Cardiac fibroblast (primary cell): ENCODE data around the gene SAG.
"Not testable (repeated sequence)": the region's sequence is repeated elsewhere in the genome, so short reads cannot be mapped to it uniquely, and the experiment has no call there.

ENCODE experiments used
- DNase-seq, 2 donors: peaks; one replicate each; pipeline versions ENCODE4 v3.0.0 to v3.0.0-alpha.2; 2010; ENCODE audit warnings: low read depth in 2 of 2
- H3K4me3 ChIP-seq, 2 donors: replicated peaks in 1 of 2; 1 replicate in 1 of 2; 2 replicates in 1 of 2; pipeline ENCODE4 v1.5.1; 2011; ENCODE audit warnings: low read depth in 2 of 2, low read length in 2 of 2, mild to moderate bottlenecking in 2 of 2, moderate library complexity in 1 of 2
- TF ChIP-seq, protein P1 (sequence below): IDR thresholded peaks from one replicate; pipeline ENCODE4 v1.5.1; 2011; ENCODE audit warnings: low read depth, mild to moderate bottlenecking, low read length, inconsistent platforms

SAG gene

DNA sequence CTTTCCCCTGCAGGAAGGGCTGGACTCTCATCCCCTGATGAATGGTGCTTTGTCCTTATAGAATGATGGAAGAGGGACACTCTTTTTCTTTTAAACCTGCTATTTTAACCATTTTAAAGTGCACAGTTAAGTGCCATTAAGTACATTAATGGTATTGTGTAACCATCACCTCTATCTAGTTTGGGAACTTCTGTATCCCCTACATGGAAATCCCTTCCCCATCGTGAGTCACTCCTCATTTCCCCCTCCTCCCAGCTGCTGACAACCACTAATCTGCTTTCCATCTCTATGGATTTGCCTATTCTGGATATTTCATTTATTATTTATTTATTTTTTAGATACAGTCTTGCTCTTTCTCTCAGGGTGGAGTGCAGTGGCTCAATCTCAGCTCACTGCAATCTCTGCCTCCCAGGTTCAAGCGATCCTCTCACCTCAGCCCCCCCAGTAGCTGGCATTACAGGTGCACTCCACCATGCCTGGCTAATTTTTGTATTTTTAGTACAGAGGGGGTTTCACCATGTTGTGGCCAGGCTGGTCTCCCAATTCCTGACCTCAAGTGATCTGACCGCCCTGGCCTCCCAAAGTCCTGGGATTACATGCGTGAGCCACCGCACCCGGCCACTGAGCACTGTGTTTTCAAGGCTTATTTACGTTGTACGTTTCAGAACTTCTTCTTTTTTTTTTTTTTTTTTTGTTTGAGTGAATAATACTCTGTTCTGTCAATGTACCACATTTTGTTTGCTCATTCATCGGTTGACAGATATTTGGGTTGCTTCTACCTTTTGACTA lies 62.5 kb downstream of the SAG start:
- no peak overlapping the region for H3K4me3 ChIP-seq
- TF ChIP-seq, protein P1, sequence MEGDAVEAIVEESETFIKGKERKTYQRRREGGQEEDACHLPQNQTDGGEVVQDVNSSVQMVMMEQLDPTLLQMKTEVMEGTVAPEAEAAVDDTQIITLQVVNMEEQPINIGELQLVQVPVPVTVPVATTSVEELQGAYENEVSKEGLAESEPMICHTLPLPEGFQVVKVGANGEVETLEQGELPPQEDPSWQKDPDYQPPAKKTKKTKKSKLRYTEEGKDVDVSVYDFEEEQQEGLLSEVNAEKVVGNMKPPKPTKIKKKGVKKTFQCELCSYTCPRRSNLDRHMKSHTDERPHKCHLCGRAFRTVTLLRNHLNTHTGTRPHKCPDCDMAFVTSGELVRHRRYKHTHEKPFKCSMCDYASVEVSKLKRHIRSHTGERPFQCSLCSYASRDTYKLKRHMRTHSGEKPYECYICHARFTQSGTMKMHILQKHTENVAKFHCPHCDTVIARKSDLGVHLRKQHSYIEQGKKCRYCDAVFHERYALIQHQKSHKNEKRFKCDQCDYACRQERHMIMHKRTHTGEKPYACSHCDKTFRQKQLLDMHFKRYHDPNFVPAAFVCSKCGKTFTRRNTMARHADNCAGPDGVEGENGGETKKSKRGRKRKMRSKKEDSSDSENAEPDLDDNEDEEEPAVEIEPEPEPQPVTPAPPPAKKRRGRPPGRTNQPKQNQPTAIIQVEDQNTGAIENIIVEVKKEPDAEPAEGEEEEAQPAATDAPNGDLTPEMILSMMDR: no peak
- DNase-seq: no peak

GRCh38 chr2:233371641-233372040 lies 64.0 kb downstream of the SAG start:
- TF ChIP-seq, protein P1: no peak
- no peak for DNase-seq

GRCh38 chr2:233372855-233373254 lies 65.2 kb downstream of the SAG start:
- no peak for DNase-seq
- H3K4me3 ChIP-seq: no peak overlapping the region
- TF ChIP-seq, protein P1: no peak

More at GRCh38 chr2:233371641-233372040, 64.0 kb downstream of the SAG start:
- H3K4me3 ChIP-seq: no peak overlapping the region

- DNase-seq: no peak
- TF ChIP-seq, protein P1: no peak
- no peak overlapping the region for H3K4me3 ChIP-seq
Observed at GRCh38 chr2:233373316-233373715, 65.7 kb downstream of the SAG start.

GRCh38 chr2:233374776-233375175 lies 67.2 kb downstream of the SAG start:
- not testable (repeated sequence) for DNase-seq, H3K4me3 ChIP-seq

DNA sequence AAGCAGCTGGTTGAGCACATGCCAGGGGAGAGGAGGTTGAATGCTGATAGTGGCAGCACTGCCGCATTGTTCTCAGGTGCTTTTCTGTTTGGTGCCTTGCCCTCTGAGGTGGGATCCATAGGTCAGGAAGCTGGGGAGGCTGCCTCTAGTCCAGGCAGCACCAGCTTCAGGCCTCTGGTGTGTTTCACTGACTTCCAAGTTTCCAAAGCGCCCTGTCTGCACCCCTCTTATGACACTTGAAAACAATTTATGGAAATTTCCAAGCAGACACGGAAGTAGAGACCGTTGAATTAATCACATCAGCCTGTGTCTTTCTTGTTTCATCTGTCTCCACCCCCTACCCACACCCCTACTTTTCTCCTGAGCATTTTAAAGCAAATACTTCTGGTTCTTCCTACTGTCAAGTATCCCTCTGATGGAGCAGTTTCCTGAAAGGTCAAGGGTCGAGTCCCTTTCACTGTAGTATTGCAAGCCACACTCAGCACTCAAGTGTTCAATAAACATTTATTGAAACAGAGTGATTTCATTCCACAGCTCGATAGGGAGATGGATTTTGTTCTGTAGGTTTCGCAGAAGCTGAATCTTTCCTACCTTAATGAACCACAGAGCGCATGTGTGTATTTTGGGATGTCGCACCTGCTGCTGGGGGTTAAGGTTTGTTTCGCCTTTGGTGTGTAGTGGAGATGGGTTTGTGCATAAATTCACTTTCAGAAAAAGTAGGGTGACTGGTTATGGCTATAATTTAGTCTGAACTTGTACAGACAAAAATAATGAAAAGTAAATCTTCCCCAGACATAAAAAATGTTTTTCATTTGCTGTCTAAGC lies 68.1 kb downstream of the SAG start:
- H3K4me3 ChIP-seq: no peak overlapping the region
- TF ChIP-seq, protein P1: no peak
- DNase-seq: no peak

GRCh38 chr2:233379034-233379433 lies 71.4 kb downstream of the SAG start:
- TF ChIP-seq, protein P1: no peak
- no peak overlapping the region for H3K4me3 ChIP-seq
- DNase-seq: no peak
